Loucy (cell line): Measurements from ENCODE around the gene VAV2.

Experiments
- H2AFZ ChIP-seq: fragments of 200-600 bp; sonication (generic); 2 replicates; pipeline ENCODE4 v1.6.0; 2016; ENCODE audit warnings: antibody characterized with exemption, mild to moderate bottlenecking, low read length, moderate library complexity
- H3F3A ChIP-seq: fragments of 200-600 bp; 2 replicates; pipeline ENCODE4 v1.6.0; 2016; ENCODE audit warnings: antibody characterized with exemption, low read depth, mild to moderate bottlenecking
- H3K27me3 ChIP-seq: fragments of 200-600 bp; sonication (generic); 2 replicates; pipeline ENCODE4 v1.6.1; 2014; ENCODE audit warnings: low read length, mild to moderate bottlenecking; ENCODE audit not compliant: insufficient read depth, poor library complexity, severe bottlenecking
- H3K36me3 ChIP-seq: fragments of 200-600 bp; sonication (generic); 2 replicates; pipeline ENCODE4 v1.6.1; 2016; ENCODE audit warnings: low read length; ENCODE audit not compliant: insufficient read depth
- H3K4me1 ChIP-seq: fragments of 200-600 bp; sonication (generic); 2 replicates; pipeline ENCODE4 v1.5.1; 2014; ENCODE audit warnings: low read length, mild to moderate bottlenecking; ENCODE audit not compliant: insufficient read depth, poor library complexity, severe bottlenecking
- H3K4me2 ChIP-seq: fragments of 200-600 bp; sonication (generic); 2 replicates; pipeline ENCODE4 v1.6.0; 2014; ENCODE audit warnings: antibody characterized with exemption, low read length, low read depth, mild to moderate bottlenecking; ENCODE audit not compliant: poor library complexity, severe bottlenecking
- H3K4me3 ChIP-seq: fragments of 200-600 bp; sonication (generic); 2 replicates; pipeline ENCODE4 v1.5.1; 2014; ENCODE audit warnings: low read length, mild to moderate bottlenecking, mixed read lengths; ENCODE audit not compliant: poor library complexity, severe bottlenecking
- H3K79me2 ChIP-seq: fragments of 200-600 bp; sonication (generic); 2 replicates; pipeline ENCODE4 v1.6.1; 2014; ENCODE audit warnings: low read length; ENCODE audit not compliant: insufficient read depth
- H3K9ac ChIP-seq: fragments of 200-600 bp; sonication (generic); 2 replicates; pipeline ENCODE4 v1.6.0; 2014; ENCODE audit warnings: mild to moderate bottlenecking, low read depth, low read length, moderate library complexity; ENCODE audit not compliant: poor library complexity, severe bottlenecking
- H3K9me2 ChIP-seq: fragments of 200-600 bp; sonication (generic); replicated peaks from 2 replicates; pipeline ENCODE4 v1.6.1; 2016; ENCODE audit warnings: low read depth, low read length, mixed read lengths
- H3K9me3 ChIP-seq: fragments of 200-600 bp; sonication (generic); 2 replicates; pipeline ENCODE4 v1.6.1; 2014; ENCODE audit warnings: mild to moderate bottlenecking, antibody characterized with exemption, low read length, low read depth; ENCODE audit not compliant: insufficient read depth
- H4K20me1 ChIP-seq: fragments of 200-600 bp; sonication (generic); 2 replicates; pipeline ENCODE4 v1.6.0; 2014; ENCODE audit warnings: antibody characterized with exemption, low read length, mild to moderate bottlenecking; ENCODE audit not compliant: insufficient read depth, poor library complexity, severe bottlenecking
- EZH2phosphoT487 ChIP-seq: fragments of 200-600 bp; IDR thresholded peaks from 2 replicates; pipeline ENCODE4 v1.6.1; 2018; ENCODE audit warnings: antibody characterized with exemption, mild to moderate bottlenecking, moderate library complexity, borderline replicate concordance
- TF ChIP-seq, protein P1 (sequence below): fragments of 200-600 bp; sonication (generic); conservative IDR thresholded peaks from 2 replicates; pipeline ENCODE4 v1.5.1; 2014; ENCODE audit warnings: mild to moderate bottlenecking, antibody characterized with exemption, low read length

VAV2 gene

GRCh38 chr9:133981589-133981957 lies 10.6 kb downstream of the VAV2 start:
- H3K9ac ChIP-seq = no peak overlapping the region
- H3K9me3 ChIP-seq = no peaks in the 10 kb centered on the region
- H3K4me1 ChIP-seq = no peaks in the 10 kb centered on the region
- no peaks in the 10 kb centered on the region for H3K9me2 ChIP-seq
- TF ChIP-seq, protein P1, sequence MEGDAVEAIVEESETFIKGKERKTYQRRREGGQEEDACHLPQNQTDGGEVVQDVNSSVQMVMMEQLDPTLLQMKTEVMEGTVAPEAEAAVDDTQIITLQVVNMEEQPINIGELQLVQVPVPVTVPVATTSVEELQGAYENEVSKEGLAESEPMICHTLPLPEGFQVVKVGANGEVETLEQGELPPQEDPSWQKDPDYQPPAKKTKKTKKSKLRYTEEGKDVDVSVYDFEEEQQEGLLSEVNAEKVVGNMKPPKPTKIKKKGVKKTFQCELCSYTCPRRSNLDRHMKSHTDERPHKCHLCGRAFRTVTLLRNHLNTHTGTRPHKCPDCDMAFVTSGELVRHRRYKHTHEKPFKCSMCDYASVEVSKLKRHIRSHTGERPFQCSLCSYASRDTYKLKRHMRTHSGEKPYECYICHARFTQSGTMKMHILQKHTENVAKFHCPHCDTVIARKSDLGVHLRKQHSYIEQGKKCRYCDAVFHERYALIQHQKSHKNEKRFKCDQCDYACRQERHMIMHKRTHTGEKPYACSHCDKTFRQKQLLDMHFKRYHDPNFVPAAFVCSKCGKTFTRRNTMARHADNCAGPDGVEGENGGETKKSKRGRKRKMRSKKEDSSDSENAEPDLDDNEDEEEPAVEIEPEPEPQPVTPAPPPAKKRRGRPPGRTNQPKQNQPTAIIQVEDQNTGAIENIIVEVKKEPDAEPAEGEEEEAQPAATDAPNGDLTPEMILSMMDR = no peak
- TF ChIP-seq EZH2phosphoT487 = no peak
- H3F3A ChIP-seq = no peaks in the 10 kb centered on the region
- H3K27me3 ChIP-seq = no peaks in the 10 kb centered on the region
- peaks cover 3% of the 10 kb centered on the region for H4K20me1 ChIP-seq
- no peak overlapping the region for H2AFZ ChIP-seq
- no peak overlapping the region for H3K4me2 ChIP-seq
- H3K4me3 ChIP-seq = no peak overlapping the region
- H3K79me2 ChIP-seq = peaks cover 79% of the 10 kb centered on the region
- H3K36me3 ChIP-seq = no peaks in the 10 kb centered on the region

DNA sequence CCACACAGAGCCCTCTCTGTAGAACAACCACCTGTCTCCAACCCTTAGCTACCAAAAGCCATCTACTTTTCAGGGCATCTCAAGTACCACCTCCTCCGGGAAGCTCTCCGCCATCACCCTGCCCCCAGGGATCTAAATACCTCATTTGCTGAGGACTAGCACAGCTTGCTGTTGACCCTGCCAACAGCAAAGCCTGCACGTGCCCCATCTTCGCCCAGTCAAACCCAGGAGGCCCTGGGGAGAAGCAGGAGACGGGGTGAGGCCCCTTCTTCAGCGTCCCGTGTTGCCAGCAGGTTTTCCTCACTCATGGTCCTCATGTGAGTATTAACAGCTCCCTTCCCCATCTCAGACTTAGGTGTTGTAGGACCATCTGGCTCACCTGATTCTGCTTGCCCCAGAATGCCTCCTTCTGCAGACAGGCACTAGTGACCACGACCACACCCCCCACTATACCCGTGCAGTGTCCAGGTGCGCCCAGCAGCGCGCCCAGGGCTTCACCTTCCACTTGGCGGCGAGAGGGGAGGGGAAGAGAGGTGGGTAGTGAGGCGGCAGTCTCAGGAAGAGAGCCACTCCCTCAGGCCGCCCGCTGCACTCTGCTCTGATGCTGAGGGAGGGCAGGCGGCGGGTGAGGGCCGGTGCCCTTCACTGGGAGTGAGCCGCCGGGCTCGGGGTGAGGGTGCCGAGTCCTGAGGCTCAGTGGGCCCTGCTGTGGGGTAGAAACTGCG lies 11.1 kb downstream of the VAV2 start:
- Histone ChIP-seq H3K9me3 (no peaks in the 10 kb centered on the region), H3K36me3 (no peaks in the 10 kb centered on the region), H3K79me2 (peaks cover 79% of the 10 kb centered on the region; the same call in 1 of the 2 replicates), H3K4me1 (no peaks in the 10 kb centered on the region), H3K27me3 (no peaks in the 10 kb centered on the region), H4K20me1 (peaks cover 3% of the 10 kb centered on the region), H3K4me2 (no peak overlapping the region), H3K9me2 (no peaks in the 10 kb centered on the region), H3K9ac (no peak overlapping the region), H3K4me3 (no peak overlapping the region), H2AFZ (no peak overlapping the region), H3F3A (no peaks in the 10 kb centered on the region)
- TF ChIP-seq, protein P1 = no peak
- no peak for TF ChIP-seq EZH2phosphoT487

DNA sequence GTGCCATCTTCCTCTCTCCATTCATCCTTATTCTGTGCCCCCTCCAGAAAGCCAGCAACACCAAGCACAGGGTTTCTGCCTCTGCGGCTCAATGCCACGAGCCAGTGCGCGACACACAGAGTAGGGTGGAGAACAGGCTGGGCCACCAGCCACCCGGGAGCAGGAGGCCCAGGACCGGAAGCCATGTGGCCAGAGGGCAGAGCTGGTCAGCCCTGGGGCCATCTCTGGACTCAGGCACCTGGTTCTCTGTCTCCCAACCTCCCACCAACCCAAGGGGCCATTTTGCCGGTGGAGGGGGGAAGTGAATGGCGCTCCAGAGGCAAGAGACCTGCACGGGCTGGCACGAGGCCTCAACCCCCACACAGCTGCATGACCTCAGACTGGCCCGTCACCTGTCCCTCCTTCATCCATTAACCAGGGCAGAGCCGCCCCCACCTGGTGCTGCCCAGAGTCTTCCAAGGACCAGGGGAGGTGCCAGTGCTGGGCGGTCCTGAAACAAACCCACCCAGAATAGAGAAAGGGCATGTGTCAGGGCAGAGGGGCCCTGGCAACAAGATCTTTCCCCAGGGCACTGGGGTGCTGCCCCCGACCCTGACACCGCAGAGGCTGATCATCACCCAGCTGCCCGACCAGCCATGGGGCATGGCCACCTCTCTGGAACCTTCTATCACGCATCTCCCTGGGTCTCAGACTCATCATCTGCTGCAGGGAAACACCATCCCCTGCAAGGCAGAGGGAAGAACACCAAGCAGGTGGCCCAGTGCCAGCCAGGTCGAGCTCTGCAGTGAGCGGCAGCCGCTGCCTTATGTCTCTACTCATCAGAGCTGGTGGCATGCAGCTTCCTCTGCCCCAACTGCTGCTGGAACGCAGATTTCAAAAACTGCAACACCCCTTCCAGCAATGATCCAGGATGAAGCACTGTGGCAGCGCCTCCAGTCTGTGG lies 11.9 kb downstream of the VAV2 start:
- no peaks in the 10 kb centered on the region for H3K9me2 ChIP-seq
- H3K79me2 ChIP-seq = peaks cover 72% of the 10 kb centered on the region; the same call in 1 of the 2 replicates
- no peak overlapping the region for H2AFZ ChIP-seq
- H3K4me3 ChIP-seq = no peak overlapping the region
- no peaks in the 10 kb centered on the region for H3K4me1 ChIP-seq
- H3K36me3 ChIP-seq = no peaks in the 10 kb centered on the region
- no peak overlapping the region for H3K4me2 ChIP-seq
- no peaks in the 10 kb centered on the region for H3K9me3 ChIP-seq
- TF ChIP-seq EZH2phosphoT487 = no peak
- TF ChIP-seq, protein P1 = no peak
- no peaks in the 10 kb centered on the region for H3F3A ChIP-seq
- peaks cover 5% of the 10 kb centered on the region for H4K20me1 ChIP-seq
- no peaks in the 10 kb centered on the region for H3K27me3 ChIP-seq
- no peak overlapping the region for H3K9ac ChIP-seq
